HPDE6-E6E7 (cell line): ENCODE results near the gene MIEF1.

Experiments
- DNase-seq: peaks from one replicate; pipeline ENCODE4 v3.0.0; 2011; ENCODE audit warnings: missing footprints; ENCODE audit errors: extremely low spot score

MIEF1 gene

DNA sequence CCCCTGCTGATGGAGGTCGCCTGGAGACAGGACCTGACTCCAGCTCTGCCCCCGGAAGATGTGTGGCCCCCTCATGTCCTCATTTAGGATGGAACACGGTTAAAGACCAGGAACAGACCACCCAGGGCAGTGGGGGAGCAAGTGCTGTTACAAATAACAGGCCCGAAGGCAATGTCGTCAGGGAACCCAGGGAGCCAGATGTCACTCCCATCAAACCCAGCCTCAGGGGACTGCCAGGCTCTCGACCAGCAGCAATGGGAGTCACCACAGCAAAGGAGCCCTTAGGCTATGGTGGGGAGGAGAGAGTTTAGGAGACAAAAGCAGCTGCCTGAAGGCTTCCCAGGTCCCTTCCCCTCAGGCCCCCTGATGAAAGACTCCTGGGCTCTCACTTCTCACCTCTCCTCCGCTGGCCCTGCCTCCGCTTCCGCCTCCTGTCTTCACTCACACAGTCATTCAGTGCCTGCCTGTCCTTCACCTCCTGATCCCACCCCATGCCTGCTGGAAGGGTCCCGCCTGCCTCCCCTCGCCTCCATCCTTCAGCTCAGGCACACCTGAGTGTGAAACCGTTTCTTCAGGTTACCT, 26.1 kb downstream of the MIEF1 start:
- DNase-seq: no peak

- no peak for DNase-seq
Observed at GRCh38 chr22:39528681-39529486, 26.8 kb downstream of the MIEF1 start.

DNA sequence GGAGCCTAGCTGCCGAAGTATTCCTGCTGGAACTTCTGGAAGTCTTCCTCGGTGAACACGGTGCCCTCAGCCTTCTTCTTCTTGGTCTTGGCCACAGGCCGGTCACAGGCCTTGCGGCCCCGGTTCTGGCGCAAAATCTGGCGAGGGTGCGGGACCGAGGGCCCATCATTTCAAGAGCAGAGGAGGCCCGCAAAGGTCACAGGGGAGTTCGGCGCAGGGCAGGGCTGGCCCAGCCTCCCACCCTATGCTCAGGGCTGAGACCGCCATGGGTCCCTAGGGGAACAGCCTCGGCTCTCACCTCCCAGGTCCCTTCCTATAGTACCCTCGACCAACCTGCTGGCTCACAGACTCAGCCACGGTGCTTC, 27.4 kb downstream of the MIEF1 start:
- DNase-seq: no peak

- no peak for DNase-seq
Observed at GRCh38 chr22:39530116-39530515, 28.0 kb downstream of the MIEF1 start.

DNA sequence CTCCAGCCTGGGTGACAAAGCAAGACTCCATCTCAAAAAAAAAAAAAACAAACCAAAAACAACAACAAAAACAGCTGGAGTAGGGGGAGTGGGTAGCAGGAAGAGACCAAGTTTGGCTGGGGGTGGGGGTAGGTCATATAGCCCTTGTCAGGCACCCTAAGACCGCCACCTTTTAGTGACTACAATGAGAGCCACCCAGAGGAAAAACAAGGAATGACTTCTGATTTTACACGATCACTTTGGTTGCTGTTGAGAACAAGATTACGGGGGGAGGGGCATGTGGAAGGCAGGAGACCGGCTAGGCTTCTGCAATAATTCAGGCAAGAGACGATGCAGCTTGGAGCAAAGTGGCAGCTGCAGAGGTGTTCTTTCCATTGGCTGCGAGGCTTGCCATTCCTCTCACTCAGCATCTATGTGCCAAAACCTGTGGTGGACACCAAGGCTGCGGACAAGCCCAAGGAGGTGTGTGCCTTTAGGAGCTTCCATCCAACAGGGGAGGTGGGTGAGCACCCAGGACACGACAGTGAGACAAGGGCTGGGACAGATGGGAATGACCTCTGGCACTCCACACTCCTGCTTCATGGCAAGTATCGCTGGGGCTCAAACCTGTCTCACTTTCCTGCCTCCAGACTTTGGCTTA, 28.7 kb downstream of the MIEF1 start:
- DNase-seq: no peak

DNA sequence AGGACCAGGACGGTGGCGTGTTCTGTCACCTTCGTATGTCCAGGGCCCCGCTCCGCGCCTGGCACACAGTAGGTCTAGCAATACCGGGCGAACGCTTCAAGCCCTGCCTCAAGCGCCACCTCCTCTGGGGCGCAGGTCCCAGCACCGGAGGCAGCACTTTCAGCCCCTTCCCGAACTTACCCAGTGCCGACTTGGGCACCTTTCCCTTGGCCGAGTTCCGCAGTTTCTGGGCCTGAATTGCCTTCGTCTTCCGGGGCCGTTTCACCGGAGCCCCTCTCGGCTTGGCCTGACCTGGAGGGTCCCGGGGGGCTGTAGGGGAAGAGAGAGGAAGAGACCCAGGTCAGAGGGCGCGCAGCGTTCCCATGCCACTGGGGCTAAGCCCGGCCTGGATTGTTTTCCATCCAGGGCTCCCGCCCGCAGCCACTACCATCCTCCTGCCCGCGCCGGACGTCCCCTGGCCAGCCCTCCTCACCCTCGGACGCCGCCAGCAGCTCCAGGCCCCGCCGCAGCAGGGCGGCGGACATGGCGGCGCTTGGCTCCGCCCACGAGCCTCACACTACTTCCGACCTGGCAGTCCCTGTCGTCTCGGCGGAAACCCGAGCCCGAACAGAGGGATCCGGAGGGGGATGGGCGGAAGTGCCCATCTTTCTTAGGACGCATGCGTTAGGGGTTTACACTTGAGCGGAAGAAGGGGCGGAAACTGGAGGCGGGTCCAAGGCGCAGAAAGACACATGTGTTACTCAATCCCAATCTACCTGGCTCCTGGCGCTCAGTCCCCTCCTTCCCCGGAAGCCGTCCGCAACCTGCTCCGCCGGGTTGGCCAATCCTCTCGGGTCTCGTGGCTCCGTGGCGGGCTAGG, 30.4 kb downstream of the MIEF1 start, which contains the start of gene RPS19BP1:
Gene RPS19BP1, minus strand, starts transcription at position 534 of the 859 bp plus-strand sequence. Its CDS starts 10 bp downstream, at position 524.
- DNase-seq: peak; percentile 94

DNA sequence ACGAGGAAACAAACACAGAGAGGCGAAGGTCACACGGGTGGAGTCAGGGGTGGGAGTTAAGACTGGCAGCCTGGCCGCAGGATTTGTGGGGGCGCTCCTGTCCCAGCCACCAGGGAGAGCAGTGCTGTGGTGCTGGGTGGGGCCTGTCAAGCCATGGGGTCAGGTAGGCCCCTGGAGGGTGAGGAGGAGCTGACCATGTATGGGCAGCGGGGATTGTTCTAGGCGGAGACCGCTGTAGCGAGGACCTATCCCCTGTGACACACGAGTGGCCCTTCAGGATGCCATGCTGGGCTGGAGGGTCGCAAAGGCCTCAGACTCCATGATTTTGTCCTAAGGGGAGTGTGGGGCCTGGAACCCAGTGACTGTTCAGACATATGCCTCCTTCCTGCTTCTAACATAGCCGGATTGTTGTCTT, 32.0 kb downstream of the MIEF1 start:
- no peak for DNase-seq

- DNase-seq: no peak
Observed at GRCh38 chr22:39534591-39535356, 32.7 kb downstream of the MIEF1 start.

DNA sequence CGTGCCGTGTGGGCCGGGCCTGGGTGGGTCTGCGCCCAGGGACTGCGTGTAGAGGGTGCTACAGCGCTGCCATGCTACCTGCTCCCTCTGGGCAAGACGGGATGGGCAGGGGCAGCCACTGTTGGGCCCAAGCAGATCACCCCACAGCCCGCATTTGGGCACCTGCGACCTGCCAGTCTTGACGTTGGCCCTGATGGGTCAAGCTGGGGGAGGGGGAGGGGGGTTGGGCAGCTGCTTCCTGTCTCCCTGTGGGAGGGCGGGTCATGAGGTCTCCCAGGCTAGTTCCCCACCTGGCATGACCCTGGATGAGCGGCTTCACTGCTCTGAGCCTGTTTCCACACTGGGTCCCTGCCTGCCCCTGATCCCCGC, 33.3 kb downstream of the MIEF1 start:
- no peak for DNase-seq

GRCh38 chr22:39535831-39536449, 33.9 kb downstream of the MIEF1 start:
- no peak for DNase-seq

DNA sequence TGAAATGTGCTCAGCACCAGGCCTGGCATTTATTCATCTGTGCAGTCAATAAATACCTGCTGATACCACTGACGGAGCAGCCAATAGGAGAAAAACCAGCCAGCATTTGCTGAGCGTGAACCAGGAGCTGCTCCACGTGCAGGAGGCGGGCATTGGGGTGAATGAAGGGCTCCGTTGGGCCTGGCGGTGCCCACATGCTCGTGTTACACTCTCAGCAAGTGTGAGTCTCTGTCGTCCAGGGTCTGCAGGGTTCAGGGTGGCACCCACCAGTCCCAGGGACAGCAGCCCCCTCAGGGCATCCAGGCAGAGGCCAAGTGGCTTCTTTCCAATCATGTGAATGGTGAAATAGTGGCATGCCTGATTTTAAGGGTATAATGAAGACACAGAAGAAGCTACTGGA, 34.6 kb downstream of the MIEF1 start:
- DNase-seq: no peak

DNA sequence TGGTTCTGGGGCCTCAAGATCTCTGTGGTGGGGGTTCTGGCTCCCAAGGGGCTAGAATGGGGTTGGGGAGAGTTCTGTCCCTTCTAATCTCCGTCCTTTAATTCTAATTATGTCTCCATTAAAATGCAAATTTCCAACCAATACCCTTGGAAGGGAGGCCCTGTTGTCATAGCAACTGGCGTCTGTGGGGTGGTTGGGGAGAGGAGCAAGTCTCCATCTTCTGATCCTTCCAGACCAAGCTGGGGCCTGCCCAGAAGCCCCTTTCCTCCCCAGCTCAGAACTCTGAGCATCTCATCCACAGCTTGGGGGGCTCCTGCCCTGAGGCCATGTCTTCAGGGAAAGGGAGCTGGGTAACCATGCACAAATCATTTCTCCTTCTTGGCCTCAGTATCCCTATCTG, 35.9 kb downstream of the MIEF1 start:
- no peak for DNase-seq

DNA sequence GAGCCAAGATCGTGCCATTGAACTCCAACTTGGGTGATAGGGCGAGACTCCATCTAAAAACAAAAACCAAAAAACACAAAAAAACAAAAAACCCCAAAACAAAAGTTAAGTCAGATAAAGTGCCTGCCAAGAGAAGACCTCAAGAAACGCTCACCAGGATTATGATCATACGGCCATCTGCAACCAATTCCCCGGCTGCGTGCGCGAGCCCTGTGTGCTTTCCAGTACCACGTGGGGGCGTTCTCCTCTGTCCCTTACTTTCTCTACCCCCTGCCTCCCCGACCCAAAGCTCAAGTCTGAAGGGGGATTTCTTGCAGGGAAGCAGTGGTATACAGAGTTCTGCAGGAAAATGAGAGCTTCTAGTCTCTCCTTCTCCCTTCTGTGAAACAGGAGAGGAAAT, 41.0 kb downstream of the MIEF1 start:
- no peak for DNase-seq

GRCh38 chr22:39545386-39546365, 43.6 kb downstream of the MIEF1 start:
- DNase-seq: no peak

GRCh38 chr22:39546889-39547586, 44.9 kb downstream of the MIEF1 start:
- DNase-seq: no peak

GRCh38 chr22:39547587-39547947, 45.5 kb downstream of the MIEF1 start:
- no peak for DNase-seq

- no peak for DNase-seq
Observed at GRCh38 chr22:39553429-39553828, 51.3 kb downstream of the MIEF1 start.

DNA sequence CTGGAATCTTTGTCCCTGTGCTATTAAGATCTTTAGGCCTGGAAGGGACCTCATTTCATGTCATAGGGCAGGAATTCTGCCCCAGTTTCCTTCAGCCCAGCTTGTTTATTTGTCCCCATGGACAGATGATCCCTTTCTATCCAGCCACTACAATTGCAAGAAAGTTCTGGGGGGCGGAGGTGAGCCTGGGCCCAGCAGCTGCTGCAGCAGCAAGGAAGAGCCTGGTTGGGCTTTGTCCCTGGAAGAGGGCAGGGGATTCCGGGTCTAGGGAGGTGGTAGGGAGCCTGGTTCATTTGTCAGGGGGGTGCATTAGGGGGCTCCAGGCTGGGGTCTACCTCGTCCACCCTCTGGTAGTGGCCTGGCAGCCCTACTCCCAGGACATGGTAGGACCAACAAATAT, 52.1 kb downstream of the MIEF1 start:
- no peak for DNase-seq
